DMS53 treated with DMSO at 0.1 percent for 48 hours (cell line): ENCODE results near the gene RETREG3.
"Not testable (repeated sequence)": the region's sequence is repeated elsewhere in the genome, so short reads cannot be mapped to it uniquely, and the experiment has no call there.

Source experiments
- DNase-seq: peaks from one replicate; lab custom pipeline; 2025; ENCODE audit not compliant: unreplicated experiment; lab: John Stamatoyannopoulos, UW

Gene RETREG3

GRCh38 chr17:42573095-42573494 is 36.1 kb downstream of the RETREG3 start:
- DNase-seq, result no peak

- DNase-seq, result no peak
These were observed 37.5 kb downstream of the RETREG3 start for GRCh38 chr17:42571435-42572225.

GRCh38 chr17:42568341-42569111 is 40.6 kb downstream of the RETREG3 start:
- DNase-seq, result no peak

- peak; percentile 94 for DNase-seq
These were observed 42.1 kb downstream of the RETREG3 start, which contains the start of gene MLX for GRCh38 chr17:42566883-42567573. MLX (plus strand) TSS chr17:42567100; CDS start chr17:42567125, 25 bp downstream.

GRCh38 chr17:42566215-42566882 is 42.8 kb downstream of the RETREG3 start:
- DNase-seq, result no peak

GRCh38 chr17:42565523-42566214 is 43.5 kb downstream of the RETREG3 start:
- DNase-seq, result no peak

- DNase-seq, result no peak
These were observed 44.2 kb downstream of the RETREG3 start for GRCh38 chr17:42564815-42565522.

GRCh38 chr17:42563950-42564349 is 45.2 kb downstream of the RETREG3 start:
- DNase-seq, result no peak

- DNase-seq, result peak; percentile 12
These were observed 45.6 kb downstream of the RETREG3 start for GRCh38 chr17:42563543-42563942.

GRCh38 chr17:42563143-42563509 is 46.0 kb downstream of the RETREG3 start:
- DNase-seq, result no peak

- DNase-seq, result peak; percentile 28
These were observed 46.6 kb downstream of the RETREG3 start for GRCh38 chr17:42562388-42563142.

- peak; percentile 96 for DNase-seq
These were observed 47.2 kb downstream of the RETREG3 start, which contains the start of gene COASY for GRCh38 chr17:42561897-42562387. COASY (plus strand) TSS chr17:42562148; CDS start chr17:42562623, 475 bp downstream.

GRCh38 chr17:42560246-42560645 is 48.9 kb downstream of the RETREG3 start:
- DNase-seq, result no peak

GRCh38 chr17:42559075-42559474 is 50.1 kb downstream of the RETREG3 start:
- no peak for DNase-seq

GRCh38 chr17:42555961-42556617 is 53.1 kb downstream of the RETREG3 start:
- not testable (repeated sequence) for DNase-seq

- no peak for DNase-seq
These were observed 54.0 kb downstream of the RETREG3 start for GRCh38 chr17:42555122-42555622.

GRCh38 chr17:42554250-42555121 is 54.7 kb downstream of the RETREG3 start:
- peak; percentile 77 for DNase-seq
